RCC 7860 (cell line): Measurements from ENCODE around the gene BRIP1.
"Not testable (repeated sequence)": the region's sequence is repeated elsewhere in the genome, so short reads cannot be mapped to it uniquely, and the experiment has no call there.

ENCODE experiments used
- DNase-seq: peaks from one replicate; pipeline ENCODE4 v3.0.0-alpha.2; 2015; ENCODE audit warnings: low spot score
- FAIRE-seq: peaks from 2 replicates; lab custom pipeline; 2012; peaks lifted over from hg19 to GRCh38; lab: Jason Lieb, UNC

Gene BRIP1

GRCh38 chr17:61709567-61709966 lies 153.8 kb downstream of the BRIP1 start:
- FAIRE-seq (no peak), DNase-seq (no peak)

DNA sequence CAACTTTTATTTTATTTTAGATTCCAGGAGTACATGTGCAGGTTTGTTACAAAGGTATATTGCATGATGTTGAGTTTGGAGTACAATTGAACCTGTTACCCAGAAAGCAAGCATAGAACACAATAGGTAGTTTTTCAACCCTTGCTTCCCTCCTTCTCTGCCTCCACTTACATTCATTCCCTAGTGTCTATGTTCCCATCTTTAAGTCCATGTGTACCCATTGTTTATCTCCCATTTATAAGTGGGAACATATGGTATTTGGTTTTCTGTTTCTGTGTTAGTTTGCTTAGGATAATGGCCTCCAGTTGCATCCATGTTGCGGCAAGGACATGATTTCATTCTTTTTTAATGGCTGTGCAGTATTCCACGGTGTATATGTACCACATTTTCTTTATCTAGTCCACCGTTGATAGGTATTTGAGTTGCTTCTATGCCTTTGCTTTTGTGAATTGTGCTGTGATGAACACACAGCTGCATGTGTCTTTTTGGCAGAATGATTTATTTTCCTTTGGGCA lies 158.3 kb downstream of the BRIP1 start:
- FAIRE-seq (no peak), DNase-seq (no peak)

GRCh38 chr17:61702450-61702849 lies 160.9 kb downstream of the BRIP1 start:
- no peak for DNase-seq
- FAIRE-seq: no peak

- FAIRE-seq (no peak), DNase-seq (no peak)
Measured at GRCh38 chr17:61701978-61702377, 161.3 kb downstream of the BRIP1 start.

- DNase-seq (no peak), FAIRE-seq (no peak)
Measured at GRCh38 chr17:61701334-61701733, 162.0 kb downstream of the BRIP1 start.

- no peak for FAIRE-seq
- DNase-seq: no peak
Measured at GRCh38 chr17:61700252-61700651, 163.1 kb downstream of the BRIP1 start.

- FAIRE-seq: no peak
- DNase-seq: no peak
Measured at GRCh38 chr17:61699694-61700093, 163.6 kb downstream of the BRIP1 start.

- DNase-seq (no peak), FAIRE-seq (no peak)
Measured at GRCh38 chr17:61699032-61699431, 164.3 kb downstream of the BRIP1 start.

GRCh38 chr17:61698244-61698643 lies 165.1 kb downstream of the BRIP1 start:
- FAIRE-seq (no peak), DNase-seq (no peak)

DNA sequence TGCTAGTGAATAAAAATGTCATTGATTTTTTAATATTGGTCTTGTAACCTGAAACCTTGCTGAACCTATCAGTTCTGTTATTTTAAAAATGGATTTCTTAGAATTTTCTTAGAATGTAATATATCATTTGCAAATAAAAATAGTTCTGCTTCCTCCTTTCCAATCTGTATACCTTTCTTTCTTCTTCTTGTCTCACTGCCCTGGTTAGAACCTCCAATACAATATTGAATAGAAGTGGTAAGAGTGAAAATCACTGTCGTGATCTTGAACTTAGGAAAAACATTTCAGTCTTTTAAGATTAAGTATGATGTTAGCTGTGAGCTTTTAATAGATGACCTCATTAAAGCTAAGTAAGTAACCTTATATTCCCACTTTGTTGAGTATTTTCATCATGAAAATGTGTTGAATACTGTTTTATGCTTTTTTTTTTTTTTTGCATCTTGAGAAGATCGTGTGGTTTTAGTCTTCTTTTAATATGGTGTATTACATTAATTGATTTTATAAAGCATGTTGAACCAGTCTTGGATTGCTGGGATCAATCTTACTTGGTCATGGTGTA lies 167.5 kb downstream of the BRIP1 start:
- DNase-seq (no peak), FAIRE-seq (no peak)

DNA sequence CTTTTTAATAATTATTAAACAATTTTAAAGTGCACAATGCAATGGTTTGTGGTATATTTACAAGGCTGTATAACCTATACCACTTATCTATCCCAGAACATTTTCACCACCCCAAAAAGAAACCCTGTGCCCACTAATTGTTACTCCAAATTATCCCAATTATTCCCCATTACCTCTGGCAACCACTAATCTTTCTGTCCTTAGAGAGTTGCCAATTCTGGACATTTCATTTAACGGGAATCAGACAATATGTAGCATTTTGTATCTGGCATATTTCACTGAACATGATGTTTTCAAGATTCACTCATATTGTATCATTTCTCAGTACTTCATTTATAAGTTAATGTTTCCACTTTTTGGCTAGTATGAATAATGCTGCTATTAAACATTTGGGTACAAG lies 169.2 kb downstream of the BRIP1 start:
- DNase-seq (no peak), FAIRE-seq (no peak)

DNA sequence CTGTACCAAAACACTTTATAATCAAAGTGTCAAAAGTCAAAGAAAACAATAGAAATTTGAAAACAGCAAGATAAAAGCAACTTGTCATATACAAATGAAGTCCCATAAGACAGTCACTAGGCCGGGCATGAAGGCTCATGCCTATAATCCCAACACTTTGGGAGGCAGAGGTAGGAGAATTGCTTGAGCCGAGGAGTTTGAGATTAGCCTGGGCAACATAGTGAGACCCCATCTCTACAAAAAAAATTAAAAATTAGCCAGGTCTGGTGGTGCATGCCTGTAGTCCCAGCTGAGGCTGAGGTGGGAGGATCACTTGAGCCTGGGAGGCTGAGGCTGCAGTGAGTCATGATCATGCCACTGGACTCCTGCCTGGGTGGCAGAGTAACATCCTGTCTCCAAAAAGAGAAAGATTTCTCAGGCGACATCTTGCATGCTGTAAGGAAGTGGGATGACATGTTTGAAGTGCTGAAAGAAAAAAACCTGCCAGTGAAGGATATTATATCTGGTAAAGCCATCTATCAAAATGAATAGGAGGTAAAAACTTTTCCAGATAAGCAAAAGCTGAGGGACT lies 173.6 kb downstream of the BRIP1 start:
- no peak for FAIRE-seq
- no peak for DNase-seq

DNA sequence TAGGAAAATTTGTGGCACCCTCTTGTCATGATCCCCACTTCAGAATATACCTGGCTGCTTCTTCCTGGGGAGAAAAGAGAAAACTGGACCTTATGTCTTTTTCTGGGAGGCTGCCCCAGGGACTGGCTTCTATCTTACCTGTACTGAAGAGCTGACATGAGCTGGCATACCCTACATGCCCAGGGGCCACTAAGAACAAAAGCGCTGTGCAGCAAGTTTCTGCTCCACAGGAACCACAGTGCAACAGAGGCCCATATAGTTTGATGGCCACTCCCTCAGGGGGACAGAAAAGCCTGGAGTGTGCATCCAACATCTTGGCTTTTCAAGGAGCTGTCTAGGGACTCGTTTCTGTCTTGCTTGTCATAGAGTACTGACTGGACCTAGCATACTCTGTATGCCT lies 175.6 kb downstream of the BRIP1 start:
- no peak for FAIRE-seq
- no peak for DNase-seq

DNA sequence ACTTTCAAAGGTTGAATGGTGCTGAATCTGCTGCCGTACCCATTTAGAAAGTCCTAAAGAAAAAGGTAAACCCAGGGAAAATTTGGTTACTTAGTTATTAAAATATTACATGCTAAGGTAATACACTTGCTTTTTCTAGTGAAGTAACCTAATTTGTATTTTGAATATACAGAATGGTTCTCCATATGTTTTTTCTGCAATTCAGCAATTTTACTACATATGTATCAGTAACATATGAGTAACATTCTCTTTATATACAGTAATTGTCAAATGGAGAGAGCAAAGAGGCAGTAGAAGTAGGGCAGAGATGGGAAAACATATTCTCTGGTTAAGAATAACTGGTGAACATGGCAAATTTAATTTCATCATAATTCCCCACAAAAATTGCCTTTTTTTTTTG lies 177.2 kb downstream of the BRIP1 start:
- DNase-seq (no peak), FAIRE-seq (no peak)

DNA sequence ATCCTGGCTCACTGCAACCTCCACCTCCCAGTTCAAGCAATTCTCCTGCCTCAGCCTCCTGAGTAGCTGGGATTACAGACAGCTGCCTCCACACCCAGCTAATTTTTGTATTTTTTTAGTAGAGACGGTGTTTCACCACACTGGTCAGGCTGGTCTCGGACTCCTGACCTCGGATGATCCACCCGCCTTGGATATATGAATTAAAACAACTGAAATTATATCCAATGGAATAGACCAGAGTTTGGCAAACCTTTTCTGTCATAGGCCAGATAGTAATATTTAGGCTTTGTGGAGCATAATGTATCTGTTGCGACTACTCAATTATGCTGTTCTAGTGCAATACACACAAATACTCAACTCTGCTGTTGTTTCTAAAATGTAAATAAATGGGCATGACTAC lies 178.5 kb downstream of the BRIP1 start:
- FAIRE-seq (no peak), DNase-seq (no peak)

- DNase-seq (no peak), FAIRE-seq (no peak)
Measured at GRCh38 chr17:61684172-61684571, 179.2 kb downstream of the BRIP1 start.

DNA sequence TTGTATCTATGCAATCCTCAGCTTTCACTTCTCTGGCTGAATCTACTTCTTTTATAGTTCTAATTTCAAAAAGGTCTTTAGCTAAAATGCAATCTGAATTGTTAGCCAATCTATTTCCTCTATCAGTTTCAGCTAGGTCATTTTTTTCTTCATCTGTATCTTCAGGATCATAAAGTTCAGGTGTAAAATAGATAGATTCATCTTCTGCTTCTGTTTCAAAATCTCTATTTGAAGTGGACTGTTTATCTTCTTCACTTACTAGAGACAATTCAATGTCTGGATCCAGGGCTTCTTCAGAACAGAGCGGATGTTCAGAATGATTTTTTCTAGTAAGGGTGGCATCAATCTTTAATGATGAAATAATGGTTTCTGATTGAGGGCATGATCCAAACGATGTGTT lies 179.9 kb downstream of the BRIP1 start:
- DNase-seq (no peak), FAIRE-seq (no peak)

DNA sequence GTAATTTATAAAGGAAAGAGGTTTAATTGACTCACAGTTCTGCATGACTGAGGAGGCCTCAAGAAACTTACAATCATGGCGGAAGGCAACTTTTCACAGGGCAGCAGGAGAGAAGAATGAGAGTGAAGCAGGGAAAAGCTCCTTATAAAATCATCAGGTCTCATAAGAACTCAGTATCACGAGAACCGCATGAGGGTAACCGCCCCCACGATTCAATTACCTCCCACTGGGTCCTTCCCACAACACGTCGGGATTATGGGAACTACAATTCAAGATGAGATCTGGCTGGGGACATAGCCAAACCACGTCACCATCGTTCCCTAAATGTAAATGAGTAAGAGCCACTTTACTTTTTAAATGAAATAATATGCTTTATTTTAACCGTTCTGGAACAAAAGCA lies 182.4 kb downstream of the BRIP1 start:
- FAIRE-seq: no peak

DNA sequence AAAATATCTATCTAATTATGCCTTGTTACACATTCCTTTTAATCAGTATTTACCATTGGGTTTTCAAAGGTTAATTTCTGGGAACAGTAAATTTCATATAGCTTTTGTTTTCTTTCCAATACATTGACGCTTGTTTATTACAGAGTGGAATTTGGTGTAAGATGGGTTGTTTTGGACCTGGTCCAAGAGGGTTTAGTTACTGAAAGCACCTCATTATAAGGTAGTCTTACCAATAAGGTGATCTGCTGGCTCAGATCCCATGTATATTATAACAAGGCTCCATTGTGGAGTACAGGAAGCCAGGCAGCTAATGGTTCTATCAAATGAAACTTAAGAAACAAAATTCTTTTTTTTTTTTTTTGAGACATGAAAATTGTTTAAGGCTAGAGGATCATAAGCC lies 185.0 kb downstream of the BRIP1 start:
- no peak for DNase-seq
- no peak for FAIRE-seq

More for the DNA sequence above, 182.4 kb downstream of the BRIP1 start:
- DNase-seq: no peak

GRCh38 chr17:61677150-61677811 lies 186.0 kb downstream of the BRIP1 start:
- DNase-seq, FAIRE-seq: not testable (repeated sequence)

DNA sequence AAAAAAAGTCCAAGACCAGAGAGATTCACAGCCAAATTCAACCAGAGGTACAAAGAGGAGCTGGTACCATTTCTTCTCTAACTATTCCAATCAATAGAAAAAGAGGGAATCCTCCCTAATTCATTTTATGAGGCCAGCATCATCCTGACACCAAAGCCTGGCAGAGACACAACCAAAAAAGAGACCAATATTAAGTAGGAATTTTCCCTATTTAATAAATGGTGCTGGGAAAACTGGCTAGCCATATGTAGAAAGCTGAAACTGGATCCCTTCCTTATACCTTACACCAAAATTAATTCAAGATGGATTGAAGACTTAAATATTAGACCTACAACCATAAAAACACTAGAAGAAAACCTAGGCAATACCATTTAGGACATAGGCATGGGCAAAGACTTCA lies 186.8 kb downstream of the BRIP1 start:
- FAIRE-seq, DNase-seq: not testable (repeated sequence)

DNA sequence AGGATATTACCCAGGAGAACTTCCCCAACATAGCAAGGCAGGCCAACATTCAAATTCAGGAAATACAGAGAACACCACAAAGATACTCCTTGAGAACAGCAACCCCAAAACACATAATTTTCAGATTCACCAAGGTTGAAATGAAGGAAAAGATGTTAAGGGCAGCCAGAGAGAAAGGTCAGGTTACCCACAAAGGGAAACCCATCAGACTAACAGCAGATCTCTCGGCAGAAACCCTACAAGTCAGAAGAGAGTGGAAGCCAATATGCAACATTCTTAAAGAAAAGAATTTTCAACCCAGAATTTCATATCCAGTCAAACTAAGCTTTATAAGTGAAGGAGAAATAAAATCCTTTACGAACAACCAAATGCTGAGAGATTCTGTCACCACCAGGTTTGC lies 188.7 kb downstream of the BRIP1 start:
- DNase-seq, FAIRE-seq: not testable (repeated sequence)
